Liver (tissue), 3 donors: ENCODE results near the gene FAM193A.

ENCODE experiments used
- CTCF ChIP-seq: fragments of 150-350 bp; IDR thresholded peaks from 2 replicates; pipeline ENCODE4 v1.5.1; 2017; ENCODE audit warnings: improper control_type of control experiment, low read depth, low read length; ENCODE audit not compliant: missing input control
- EGR1 ChIP-seq, 2 donors: IDR thresholded peaks; 2 replicates each; pipeline ENCODE4 v1.6.1; 2016 to 2018; ENCODE audit warnings: antibody characterized with exemption in 2 of 2, low read depth in 2 of 2
- GABPA ChIP-seq, 2 donors: IDR thresholded peaks in 1 of 2; conservative IDR thresholded peaks in 1 of 2; 2 replicates each; pipeline ENCODE4 v1.6.1; 2016; ENCODE audit warnings: antibody characterized with exemption in 2 of 2, mild to moderate bottlenecking in 1 of 2, moderate library complexity in 1 of 2
- HNF4G ChIP-seq: IDR thresholded peaks from 2 replicates; pipeline ENCODE4 v1.6.1; 2016; ENCODE audit warnings: antibody characterized with exemption
- JUND ChIP-seq, 2 donors: IDR thresholded peaks; 2 replicates each; pipeline ENCODE4 v1.6.1; 2016; ENCODE audit warnings: antibody characterized with exemption in 2 of 2
- MAX ChIP-seq: IDR thresholded peaks from 2 replicates; pipeline ENCODE4 v1.6.1; 2016; ENCODE audit warnings: antibody characterized with exemption
- RAD21 ChIP-seq, 2 donors: IDR thresholded peaks; 2 replicates each; pipeline ENCODE4 v1.6.1; 2016; ENCODE audit warnings: antibody characterized with exemption in 2 of 2, mild to moderate bottlenecking in 2 of 2
- REST ChIP-seq: IDR thresholded peaks from 2 replicates; pipeline ENCODE4 v1.6.1; 2016; ENCODE audit warnings: antibody characterized with exemption, mild to moderate bottlenecking
- SP1 ChIP-seq: IDR thresholded peaks from 2 replicates; pipeline ENCODE4 v1.6.1; 2018; ENCODE audit warnings: antibody characterized with exemption, mild to moderate bottlenecking
- TAF1 ChIP-seq: conservative IDR thresholded peaks from 2 replicates; pipeline ENCODE4 v1.6.1; 2016; ENCODE audit warnings: antibody characterized with exemption, mild to moderate bottlenecking
- YY1 ChIP-seq: IDR thresholded peaks from 2 replicates; pipeline ENCODE4 v1.6.1; 2016; ENCODE audit warnings: antibody characterized with exemption, mild to moderate bottlenecking
- TF ChIP-seq, protein P1 (sequence below): IDR thresholded peaks from 2 replicates; pipeline ENCODE4 v1.6.1; 2016; ENCODE audit warnings: antibody characterized with exemption
- TF ChIP-seq, protein P2 (sequence below): IDR thresholded peaks from 2 replicates; pipeline ENCODE4 v1.6.1; 2016; ENCODE audit warnings: antibody characterized with exemption
- donor health status: healthy.
- donor health status: healthy.

DNA sequence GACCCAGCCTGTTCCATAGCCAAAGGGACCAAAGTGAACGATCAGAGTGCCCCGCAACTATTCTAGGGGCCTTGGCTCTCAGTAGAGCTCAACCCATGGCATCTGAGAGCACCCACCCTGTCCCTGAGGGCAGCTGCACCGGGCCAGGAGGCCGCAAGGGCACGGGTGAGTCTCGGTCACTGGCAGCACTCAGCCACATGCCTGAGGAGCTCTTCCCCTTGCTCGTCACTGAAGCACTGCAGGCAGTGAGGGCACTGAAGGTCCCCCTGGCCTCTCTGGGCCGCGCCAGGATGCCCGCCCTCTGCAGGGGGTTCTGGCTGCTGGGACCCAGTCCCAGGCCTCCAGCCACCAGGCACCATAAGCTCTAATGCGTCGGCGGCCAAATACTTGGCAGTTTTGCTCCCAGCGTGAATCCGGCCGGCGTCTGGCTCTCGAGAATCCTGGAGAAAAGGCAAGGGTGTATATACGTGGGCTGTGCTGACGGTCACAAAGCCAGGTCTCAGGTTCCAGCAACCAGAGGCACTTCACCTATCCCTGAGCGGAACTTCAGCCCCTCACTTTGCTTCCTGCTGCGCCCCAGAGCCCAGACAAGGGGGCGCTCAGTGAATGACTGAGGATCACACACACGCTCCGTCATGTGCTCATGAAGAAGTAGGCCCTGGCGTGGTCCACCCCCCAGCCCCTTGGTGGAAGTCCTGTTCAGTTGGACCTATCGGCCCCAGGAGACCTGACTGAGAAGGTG, 205.8 kb downstream of the FAM193A start:
- TF ChIP-seq CTCF (no peak), TAF1 (no peak), MAX (no peak), JUND (IDR thresholded peaks at IDR 0.05) (no peak), GABPA (IDR thresholded peaks at IDR 0.05 in 1 of 2, conservative IDR thresholded peaks at IDR 0.05 in 1 of 2) (no peak), REST (no peak), EGR1 (IDR thresholded peaks at IDR 0.05; ENCODE audit: low read depth in 2 of 2) (no peak), RAD21 (IDR thresholded peaks at IDR 0.05) (no peak), YY1 (no peak), SP1 (no peak), HNF4G (no peak)
- TF ChIP-seq, protein P1, sequence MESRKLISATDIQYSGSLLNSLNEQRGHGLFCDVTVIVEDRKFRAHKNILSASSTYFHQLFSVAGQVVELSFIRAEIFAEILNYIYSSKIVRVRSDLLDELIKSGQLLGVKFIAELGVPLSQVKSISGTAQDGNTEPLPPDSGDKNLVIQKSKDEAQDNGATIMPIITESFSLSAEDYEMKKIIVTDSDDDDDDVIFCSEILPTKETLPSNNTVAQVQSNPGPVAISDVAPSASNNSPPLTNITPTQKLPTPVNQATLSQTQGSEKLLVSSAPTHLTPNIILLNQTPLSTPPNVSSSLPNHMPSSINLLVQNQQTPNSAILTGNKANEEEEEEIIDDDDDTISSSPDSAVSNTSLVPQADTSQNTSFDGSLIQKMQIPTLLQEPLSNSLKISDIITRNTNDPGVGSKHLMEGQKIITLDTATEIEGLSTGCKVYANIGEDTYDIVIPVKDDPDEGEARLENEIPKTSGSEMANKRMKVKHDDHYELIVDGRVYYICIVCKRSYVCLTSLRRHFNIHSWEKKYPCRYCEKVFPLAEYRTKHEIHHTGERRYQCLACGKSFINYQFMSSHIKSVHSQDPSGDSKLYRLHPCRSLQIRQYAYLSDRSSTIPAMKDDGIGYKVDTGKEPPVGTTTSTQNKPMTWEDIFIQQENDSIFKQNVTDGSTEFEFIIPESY, result no peak
- TF ChIP-seq, protein P2, sequence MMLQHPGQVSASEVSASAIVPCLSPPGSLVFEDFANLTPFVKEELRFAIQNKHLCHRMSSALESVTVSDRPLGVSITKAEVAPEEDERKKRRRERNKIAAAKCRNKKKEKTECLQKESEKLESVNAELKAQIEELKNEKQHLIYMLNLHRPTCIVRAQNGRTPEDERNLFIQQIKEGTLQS, result no peak
